Measurements from ENCODE around the gene CDKN2B-AS1.
A peak's percentile ranks its signal among the peaks of the same experiment; 100 is the strongest.

CDKN2B-AS1 gene

DNA sequence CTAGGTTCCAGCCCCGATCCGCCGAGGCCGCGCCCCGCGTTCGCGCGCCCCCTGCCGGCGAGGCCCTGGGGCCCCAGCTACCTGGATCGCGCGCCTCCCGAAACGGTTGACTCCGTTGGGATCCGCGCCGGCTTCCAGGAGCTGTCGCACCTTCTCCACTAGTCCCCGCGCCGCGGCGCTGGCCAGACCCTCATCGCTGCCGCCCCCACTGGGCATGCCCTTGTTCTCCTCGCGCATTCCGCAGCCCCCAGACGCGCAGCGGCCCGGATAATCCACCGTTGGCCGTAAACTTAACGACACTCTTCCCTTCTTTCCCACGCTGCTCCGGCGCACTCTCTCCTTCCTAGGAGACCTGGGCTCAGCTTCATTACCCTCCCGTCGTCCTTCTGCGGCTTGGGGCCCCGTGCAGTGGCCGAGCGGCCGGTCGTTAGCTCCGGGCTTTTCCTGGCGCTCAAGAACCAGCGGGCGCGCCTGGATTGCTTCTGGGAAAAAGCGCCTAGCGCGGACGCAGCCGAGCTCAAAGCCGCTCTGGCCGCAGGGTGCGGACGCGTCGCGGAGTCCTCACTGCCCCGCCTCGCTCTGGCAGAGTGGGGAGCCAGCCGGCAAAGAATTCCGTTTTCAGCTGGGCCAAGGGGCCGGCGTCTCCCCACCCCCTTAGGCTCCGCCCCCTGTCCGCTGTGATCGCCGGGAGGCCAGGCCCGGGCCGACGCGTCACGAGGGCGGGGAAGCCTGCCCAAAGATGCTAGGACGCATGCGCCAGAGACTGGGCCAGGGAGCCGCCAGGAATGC lies 14.3 kb downstream of the CDKN2B-AS1 start, which contains the start of gene CDKN2B:
TSS of gene CDKN2B (minus strand) at position 589 of the 789 bp plus-strand sequence. CDS start at position 237, 352 bp downstream.
- peak; percentile 95 for DNase-seq

DNA sequence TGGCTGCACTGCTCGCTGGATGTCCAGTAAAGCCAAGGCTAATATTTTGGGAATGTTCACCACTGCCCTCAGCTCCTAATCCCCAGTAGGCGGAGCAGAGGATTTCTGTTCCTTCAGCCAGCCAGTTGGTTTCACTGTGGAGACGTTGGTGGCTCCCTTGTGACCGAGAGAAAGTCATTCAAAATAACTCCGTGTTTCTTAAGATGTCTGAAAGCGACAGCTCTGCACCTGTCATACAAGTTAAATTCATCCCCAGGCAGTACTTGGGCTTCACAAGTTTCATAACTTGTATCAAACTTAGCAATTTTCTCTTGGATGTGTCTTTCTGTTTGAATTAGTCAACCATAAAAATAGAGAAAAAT lies 14.9 kb downstream of the CDKN2B-AS1 start:
- no peak for DNase-seq

DNA sequence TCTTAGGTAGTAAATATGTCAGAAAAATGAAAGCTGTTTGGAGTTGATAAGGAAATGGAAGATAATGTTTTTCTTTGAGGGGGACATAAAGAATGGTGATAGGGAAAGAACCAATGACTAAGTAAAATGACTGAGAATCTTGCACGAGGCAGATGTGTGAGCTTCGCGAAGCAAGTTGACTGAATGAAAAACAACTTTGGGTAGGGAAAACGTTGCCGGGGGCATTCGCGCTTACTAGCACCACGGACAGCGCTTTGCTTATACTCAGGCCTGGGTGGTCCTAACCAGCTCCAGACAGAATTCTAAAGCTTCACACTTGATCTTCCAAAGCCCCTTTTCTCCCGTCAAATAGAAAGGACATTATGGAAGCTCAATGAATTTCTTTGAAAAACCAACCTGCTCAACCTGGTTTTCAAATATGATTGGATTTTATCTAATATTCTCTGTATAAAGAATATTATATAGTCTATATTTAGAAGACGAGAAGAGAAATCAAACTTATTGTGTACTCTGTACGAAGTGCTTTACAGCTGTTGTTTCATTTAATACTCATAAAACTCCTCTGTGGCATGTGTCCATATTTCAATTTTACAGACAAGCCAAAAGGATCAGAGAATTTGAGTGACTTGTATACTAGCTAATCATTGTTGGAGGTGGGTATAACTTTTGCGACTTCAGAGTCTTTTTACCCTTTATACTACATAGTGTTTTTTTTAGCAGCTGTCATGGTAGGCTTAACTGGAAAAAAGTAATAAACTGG lies 16.5 kb downstream of the CDKN2B-AS1 start:
- DNase-seq, result no peak

DNA sequence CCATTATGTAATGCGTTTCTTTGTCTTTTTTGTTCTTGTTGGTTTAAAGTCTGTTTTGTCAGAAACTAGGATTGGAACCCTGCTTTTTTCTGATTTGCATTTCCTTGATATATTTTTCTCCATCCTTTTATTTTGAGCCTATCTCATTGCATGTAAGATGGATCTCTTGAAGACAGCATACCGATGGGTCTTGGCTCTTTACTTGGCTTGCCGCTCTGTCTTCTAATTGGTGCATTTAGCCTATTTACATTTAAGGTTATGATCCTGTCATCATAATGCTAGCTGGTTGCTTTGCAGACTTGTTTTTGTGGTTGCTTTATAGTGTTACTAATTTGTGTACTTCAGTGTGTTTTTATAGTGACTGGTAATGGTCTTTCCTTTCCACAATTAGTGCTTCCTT lies 27.8 kb downstream of the CDKN2B-AS1 start:
- DNase-seq, result no peak

DNA sequence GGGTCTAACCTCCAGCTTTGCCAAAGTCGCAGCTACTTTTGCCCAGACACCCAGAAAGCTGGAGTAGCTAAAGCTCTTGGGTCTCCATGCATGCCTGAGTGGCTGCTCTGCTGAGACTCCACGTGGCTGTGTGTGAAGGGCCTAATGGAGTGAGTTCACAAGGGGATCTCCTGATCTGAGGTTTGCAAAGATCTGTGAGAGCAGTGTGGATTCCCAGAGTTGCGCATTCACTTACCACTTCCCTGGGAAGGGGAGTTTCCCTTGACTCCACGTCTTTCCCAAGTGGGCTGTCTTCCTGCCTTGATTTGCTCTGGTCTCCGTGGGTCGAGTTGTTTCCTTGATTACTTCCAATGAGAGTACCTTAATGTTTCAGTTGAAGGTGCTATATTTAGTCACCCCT lies 32.1 kb downstream of the CDKN2B-AS1 start:
- DNase-seq, result no peak

DNA sequence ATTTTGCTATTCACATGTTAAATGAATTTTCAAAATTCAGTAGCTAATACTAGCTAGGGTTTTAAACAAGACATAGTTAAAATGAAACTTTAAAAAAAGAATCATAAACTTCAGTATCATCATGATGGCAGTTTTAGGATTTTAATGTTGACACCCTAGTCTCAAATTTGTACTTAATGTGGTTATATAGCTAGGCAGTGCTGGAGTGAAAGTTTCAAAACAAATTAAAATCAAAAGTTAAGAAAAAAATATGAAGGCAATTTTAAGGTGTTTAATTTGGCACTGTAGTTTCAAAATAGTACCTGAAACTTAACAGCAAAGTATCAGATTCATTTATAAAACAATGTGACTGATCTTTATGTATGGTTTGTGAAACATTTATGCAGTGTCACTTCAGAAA lies 33.8 kb downstream of the CDKN2B-AS1 start:
- no peak for DNase-seq

DNA sequence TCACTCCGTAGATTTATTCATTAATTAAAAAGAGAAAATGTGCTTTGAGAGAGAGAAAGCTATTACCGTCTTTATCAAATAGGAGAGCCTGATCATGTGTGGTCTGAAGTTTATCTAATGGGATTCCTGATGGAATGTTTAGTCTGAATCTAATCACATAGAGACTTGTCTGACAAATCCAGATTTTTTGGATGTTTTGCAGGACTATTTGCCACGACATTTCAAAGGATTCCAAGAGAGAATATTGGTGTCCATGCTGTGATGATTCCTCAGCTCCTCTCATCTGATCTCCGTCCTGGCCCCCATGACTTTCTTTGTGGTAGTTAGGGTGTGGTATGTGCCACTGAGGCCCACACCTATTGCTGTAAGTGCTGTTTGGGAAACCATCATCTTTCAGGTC lies 34.6 kb downstream of the CDKN2B-AS1 start:
- no peak for DNase-seq

DNA sequence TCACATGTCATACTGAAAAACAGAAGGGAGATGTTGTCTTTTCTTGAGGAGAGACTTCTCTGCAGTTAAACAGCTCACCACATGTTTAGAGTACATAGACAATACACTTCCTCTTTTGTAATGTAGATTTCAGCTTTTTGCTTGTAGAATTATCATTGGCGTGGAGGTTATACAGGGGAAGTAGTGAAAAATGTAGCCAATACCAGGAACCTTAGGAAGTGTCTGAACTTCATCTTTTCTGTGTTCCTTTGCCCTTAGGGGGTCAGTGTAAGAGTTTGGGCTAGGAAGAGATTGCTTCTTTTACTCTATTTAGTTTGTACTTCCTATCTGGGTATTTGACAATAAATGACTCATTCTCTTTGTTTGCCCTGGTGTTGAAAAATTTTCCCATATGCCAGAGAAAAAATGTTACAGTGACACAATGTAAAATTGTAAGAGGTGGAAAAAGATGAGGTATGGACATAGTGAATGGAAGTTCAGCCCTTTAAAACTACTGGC lies 35.6 kb downstream of the CDKN2B-AS1 start:
- DNase-seq, result no peak

DNA sequence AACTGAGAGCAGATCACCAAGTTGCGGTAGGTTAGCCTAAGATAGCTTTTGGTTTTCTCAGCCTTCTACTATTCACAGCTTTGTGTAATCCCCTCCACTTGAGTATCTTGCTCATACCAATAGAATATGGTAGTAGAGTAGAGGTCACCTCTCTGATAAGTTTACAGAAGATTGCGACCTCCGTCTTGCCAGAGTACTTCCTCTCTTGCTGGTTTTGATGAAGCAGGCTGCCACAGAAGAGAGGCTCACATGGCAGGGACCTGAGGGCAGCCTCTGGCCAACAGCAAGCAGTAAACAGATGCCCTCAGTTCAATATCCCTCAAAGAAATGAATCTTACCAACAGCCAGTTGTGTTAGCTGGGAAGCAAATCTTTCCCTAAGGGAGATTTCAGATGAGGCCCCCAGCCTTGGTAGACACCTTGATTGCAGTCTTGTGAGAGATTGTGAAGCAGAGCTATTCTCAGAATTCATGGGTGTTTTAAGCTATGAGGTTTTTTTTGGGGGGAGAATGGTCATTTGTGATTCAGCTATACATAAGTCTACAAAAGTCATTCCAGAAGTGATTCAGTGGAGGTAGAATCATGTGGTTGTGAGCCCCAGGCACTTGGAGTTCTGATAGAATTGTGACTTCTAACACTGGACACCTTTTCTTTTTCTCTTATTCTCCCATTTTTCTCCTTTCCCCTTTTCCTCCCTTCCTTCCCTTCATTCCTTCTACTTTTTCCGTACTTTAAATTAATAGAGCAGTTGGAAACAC lies 37.2 kb downstream of the CDKN2B-AS1 start:
- DNase-seq, result no peak

DNA sequence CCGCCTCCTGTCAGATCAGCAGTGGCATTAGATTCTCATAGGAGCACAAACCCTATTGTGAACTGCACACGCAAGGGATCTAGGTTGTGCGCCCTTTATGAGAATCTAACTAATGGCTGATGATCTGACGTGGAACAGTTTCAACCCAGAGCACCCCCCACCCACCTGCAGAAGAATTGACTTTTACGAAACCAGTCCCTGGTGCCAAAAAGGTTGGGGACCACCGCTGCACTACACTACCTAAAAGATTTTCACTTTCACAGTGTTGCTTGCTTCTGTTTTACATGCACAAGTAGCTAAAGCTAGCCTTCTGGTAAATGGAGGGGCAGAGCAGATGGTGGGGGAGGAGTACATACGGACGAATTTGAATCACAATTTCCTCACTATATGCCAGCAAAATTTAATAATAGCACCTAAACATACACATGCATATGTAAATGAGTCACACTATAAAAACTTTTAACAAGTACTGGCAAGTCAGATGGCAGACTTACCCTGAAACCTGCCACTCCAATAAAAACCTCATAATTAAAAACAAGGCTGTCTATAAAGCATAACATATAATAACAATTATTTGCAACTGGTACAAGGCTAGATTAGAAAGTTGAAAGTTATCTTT lies 38.5 kb downstream of the CDKN2B-AS1 start:
- no peak for DNase-seq

DNA sequence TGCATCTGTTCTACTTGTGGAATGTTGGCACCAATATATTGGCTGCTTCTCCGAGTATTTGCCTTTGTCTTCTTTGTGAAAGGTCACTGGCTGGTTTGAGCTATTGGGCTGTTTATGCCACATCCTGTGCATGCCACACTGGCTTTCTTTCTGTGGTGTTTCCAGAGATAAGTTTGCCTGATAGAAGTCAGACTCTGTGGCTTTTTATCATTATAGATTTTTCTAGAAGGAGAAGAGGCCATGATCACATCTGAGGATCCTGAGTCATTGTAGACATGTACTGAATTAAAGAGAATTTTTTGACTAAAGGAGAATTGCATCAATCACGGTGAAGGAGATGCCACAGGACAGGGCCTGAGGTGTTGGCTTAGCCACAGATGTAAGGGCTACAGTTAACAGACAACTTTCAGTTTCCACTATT lies 41.0 kb downstream of the CDKN2B-AS1 start:
- DNase-seq, result no peak

DNA sequence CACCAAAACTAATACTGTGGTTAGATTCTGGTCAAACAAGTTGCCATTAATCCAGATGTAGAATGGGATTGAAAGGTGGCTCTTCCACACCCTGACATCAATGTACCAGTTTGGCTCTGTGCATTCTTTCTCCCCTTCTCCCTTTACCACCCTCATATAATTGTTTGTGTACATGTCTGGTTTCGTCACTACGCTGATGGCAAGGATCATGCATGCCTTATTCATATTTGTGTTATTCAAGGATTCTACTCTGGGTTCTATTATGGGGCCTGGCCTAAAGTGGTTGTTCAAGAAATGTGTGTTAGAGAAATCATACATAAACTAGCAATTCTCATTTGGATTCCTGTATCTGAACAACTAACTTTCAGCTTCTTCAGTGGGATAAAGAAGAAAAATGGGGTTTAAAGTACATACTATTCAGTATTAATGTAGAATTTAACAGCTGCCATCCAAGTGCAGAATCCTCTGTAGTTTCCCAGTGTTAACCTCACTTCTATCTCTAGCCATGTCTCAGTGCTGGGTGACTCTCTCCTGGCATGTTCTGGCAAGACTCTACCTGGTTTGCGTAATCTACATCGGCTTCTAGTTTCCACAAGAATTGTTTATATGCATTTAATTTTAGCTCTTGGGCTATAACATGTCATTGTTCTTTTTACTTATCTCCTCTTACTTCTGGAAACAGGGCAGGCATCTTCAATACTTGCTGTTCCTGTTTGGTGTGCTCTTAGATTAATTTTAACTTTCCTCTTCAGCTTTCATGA lies 42.5 kb downstream of the CDKN2B-AS1 start:
- DNase-seq, result no peak

DNA sequence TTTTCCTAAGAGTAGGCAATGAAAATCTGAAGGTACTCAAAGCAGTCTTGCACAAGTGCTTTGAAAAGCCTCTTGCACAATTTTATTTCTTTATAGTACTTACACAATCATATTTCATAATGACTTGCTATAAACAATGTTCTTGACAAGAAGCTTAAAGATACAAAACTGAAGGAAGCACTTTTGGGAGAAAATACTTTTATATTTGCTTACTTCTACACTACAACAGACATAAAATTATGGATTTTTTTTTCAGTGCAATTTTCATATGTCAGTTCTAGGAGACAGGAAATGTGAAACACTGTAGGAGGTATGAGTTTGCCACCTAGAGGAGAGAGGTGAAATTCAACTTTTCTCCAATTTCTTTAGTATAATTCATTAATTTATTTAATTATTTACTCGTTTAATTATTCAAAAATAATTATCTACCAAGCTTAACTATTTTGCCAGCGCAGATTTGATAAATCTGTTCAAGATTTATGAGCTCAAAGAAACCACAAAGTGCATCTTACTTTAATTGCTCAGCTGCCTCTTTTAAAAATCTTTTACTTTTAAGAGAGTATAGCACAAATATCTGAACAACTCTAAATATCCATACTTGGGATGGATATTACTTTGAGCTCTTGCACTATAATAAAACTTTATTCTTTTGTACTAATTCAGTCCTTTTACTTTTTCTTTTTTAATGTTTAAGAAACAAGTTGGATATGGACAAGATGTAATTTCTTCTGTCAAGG lies 43.5 kb downstream of the CDKN2B-AS1 start:
- no peak for DNase-seq

DNA sequence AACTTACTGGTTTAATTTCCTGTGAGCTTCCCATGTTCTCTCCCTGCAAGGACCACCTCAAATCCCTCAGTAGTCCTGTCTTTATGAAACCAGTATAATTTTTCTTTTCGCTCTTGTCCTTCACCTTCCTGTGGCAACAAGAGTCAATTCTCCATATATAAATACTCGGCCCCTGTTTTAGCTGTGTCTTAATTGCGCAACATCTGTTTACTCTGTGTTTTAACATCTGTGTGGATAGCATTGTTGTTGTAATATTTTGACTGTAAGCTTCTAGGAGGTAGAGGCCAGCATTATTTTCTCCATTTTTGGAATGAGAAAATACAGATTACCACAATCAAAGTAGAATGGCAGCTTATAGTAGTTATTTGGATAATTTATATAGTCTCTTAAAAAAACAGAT lies 44.7 kb downstream of the CDKN2B-AS1 start:
- DNase-seq, result no peak

DNA sequence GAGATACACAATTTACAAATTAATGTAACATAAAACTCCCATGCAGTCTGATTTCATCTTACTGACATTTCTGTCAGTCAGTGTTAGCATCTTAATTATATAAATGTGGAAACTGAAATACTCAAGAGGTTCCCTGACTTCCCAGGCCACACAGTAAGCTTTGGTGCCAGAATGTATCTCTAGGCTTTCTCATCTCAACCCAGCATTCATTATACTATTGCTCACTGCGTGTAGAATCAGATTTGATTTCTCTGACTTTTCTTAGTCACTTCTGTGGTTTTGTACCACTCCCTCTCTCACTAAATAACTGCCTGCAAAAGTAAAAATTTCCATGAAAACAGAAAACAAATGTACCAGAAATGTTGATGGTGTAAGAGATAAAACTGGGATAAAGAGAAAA lies 46.2 kb downstream of the CDKN2B-AS1 start:
- no peak for DNase-seq

DNA sequence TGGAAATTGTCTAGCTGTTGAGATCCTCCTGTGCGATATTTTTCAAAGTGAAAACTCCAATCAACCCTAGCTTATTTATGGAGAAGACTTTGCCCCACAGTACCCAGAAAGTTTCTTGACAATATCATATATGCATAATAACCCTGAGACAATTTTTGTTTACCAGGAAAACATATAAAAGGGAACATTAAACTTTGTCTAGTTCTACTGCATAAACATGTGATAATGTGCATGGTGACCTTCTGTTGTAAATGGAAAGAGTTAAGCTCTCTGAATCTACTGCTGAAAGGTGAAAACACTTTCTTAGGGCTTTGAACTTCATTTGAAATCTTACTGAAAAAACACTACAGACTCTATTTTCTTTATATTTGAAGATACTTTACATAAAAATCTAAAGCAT lies 46.8 kb downstream of the CDKN2B-AS1 start:
- no peak for DNase-seq

DNA sequence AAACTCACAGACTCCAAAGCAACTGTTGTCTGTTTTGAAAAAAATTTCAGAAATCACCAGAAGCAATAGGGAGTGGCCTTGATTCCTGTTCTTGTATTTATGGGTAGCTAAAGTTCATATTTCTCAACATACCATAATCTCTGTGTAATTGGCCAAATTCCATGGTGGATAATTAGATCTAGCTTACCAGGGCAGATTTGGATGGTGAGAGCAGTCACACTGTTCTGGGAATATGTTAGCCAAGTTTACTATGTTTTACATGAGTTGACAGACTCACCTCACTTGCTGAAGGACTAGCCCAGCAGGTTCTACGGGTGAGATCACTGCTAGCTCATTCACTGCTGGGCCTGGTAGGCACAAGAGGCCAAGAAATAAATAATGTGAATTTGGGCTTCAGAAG lies 47.2 kb downstream of the CDKN2B-AS1 start:
- no peak for DNase-seq

DNA sequence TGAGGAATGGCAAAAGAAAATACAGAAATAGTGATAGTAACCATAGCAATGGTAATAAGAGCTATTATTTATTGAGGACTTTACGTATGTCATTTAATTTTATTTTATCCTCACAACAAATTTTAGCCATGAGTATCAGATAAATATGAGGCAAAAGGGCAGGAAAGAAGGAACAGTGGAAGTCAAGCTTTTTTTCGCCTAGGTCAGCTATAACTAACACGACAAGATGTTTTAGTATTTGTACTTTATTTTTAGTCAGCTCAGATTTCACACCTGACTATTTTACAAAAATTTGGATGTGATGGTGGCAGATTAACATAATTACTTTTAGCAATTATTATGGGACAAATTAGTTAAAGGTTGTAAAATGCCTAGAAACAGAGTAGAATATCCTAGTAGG lies 49.3 kb downstream of the CDKN2B-AS1 start:
- DNase-seq, result no peak

DNA sequence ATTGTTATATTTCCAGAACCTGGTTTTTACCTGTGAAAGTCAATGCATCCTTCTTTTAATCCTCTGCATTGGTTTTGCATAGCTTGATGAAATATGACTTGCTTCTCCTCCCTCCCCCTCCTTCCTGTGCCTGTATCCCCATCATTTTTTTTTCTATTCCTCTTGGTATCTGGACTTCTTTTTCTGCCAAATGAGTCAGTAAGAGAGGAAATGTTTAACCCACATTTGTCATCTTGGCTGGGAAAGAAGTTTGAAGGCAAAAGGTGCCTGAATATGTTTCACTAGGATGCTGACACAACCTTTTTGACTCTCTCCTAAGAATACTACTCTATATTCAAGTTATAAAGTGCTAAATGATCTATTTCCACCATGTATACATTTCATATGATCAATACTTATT lies 50.0 kb downstream of the CDKN2B-AS1 start:
- DNase-seq, result no peak

DNA sequence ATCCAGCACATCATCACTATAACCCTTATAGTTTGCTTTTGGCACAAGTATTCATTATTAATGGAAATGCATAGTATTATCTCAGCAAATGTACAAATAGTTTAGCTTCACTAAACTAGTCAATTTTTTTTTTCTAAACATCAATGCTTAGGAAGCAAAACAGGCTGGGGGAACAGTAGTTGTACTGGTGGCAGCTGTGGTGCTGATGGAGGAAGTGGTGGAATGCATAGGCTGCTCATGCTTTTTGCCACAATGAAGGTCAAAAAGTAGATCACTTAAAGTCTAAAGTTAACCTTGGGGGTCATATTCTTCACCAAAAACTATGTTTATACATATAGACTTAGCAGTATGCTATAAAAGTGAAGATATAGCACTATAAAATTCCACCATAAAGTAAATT lies 50.8 kb downstream of the CDKN2B-AS1 start:
- DNase-seq, result no peak

DNA sequence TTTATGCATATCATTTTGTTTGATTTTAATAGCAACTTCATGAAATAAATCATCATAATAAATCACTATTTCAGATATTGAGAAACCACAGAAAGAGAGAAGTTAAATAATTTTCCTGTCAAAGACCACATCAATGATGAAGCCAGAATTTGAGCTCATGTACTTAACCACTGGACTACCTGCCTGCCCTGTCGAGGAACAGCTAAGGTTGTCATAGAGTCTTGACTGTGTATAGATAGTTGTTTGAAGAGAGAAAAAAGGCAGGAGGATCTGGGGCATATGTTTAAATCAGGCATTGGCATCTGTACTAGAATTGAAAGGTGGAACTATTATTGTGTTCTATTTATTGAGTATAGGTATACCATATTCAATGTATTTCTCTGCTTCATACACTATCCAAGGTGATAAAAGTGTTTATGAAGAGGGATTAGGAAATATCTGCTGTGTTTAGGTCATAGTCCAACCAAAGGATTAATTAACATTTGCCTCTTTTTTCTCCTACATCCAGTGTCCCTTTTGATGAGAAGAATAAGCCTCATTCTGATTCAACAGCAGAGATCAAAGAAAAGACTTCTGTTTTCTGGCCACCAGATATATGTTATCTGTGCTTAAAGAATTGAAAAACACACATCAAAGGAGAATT lies 51.8 kb downstream of the CDKN2B-AS1 start:
- no peak for DNase-seq

Measured in NCI-H1092 (cell line).